NK-92 (cell line): ENCODE data around the gene HLA-DOA.

Experiments used
- DNase-seq: peaks from one replicate; lab custom pipeline; 2025; ENCODE audit not compliant: unreplicated experiment; lab: John Stamatoyannopoulos, UW

HLA-DOA gene

GRCh38 chr6:33017694-33018353 lies 8.4 kb upstream of the HLA-DOA start:
- no peak for DNase-seq

- no peak for DNase-seq
Observed at GRCh38 chr6:33017018-33017417, 7.6 kb upstream of the HLA-DOA start.

- no peak for DNase-seq
Observed at GRCh38 chr6:33015798-33016197, 6.4 kb upstream of the HLA-DOA start.

- DNase-seq, result no peak
Observed at GRCh38 chr6:33014841-33015634, 5.6 kb upstream of the HLA-DOA start.

GRCh38 chr6:33013608-33014007 lies 4.2 kb upstream of the HLA-DOA start:
- DNase-seq, result no peak

- no peak for DNase-seq
Observed at GRCh38 chr6:33010356-33010755, 965 bp upstream of the HLA-DOA start.

- DNase-seq, result no peak
Observed at GRCh38 chr6:33007831-33008400, 1.5 kb downstream of the HLA-DOA start.

- no peak for DNase-seq
Observed at GRCh38 chr6:33004940-33005339, 4.5 kb downstream of the HLA-DOA start.

- no peak for DNase-seq
Observed at GRCh38 chr6:33001685-33002084, 7.7 kb downstream of the HLA-DOA start.

GRCh38 chr6:33000055-33000454 lies 9.3 kb downstream of the HLA-DOA start:
- DNase-seq, result no peak

- DNase-seq, result no peak
Observed at GRCh38 chr6:32995448-32995847, 13.9 kb downstream of the HLA-DOA start.

GRCh38 chr6:32993363-32993973 lies 15.9 kb downstream of the HLA-DOA start:
- DNase-seq, result no peak

- no peak for DNase-seq
Observed at GRCh38 chr6:32991972-32992371, 17.4 kb downstream of the HLA-DOA start.

- no peak for DNase-seq
Observed at GRCh38 chr6:32989368-32989767, 20.0 kb downstream of the HLA-DOA start.

GRCh38 chr6:32984622-32985389 lies 24.6 kb downstream of the HLA-DOA start:
- peak; percentile 61 for DNase-seq

- DNase-seq, result no peak
Observed at GRCh38 chr6:32983964-32984621, 25.3 kb downstream of the HLA-DOA start.

- no peak for DNase-seq
Observed at GRCh38 chr6:32983493-32983848, 25.9 kb downstream of the HLA-DOA start.

GRCh38 chr6:32982702-32983492 lies 26.5 kb downstream of the HLA-DOA start:
- no peak for DNase-seq

- DNase-seq, result no peak
Observed at GRCh38 chr6:32982084-32982701, 27.2 kb downstream of the HLA-DOA start.
